IPS-18c (cell line): ENCODE results near the gene IRX6.

ENCODE experiments used
- H3K4me3 ChIP-seq: 2 replicates; pipeline ENCODE4 v1.7.0; 2013; ENCODE audit warnings: low read depth, mild to moderate bottlenecking, low read length, moderate library complexity; ENCODE audit not compliant: insufficient read depth
- H3K9me3 ChIP-seq: one replicate; pipeline ENCODE4 v1.6.1; 2013; ENCODE audit warnings: mild to moderate bottlenecking, low read length, moderate library complexity; ENCODE audit not compliant: control insufficient read depth, insufficient read depth

Gene IRX6

GRCh38 chr16:55323637-55324271, at the start of gene IRX6:
Gene IRX6, plus strand, starts transcription at chr16:55324203. Its CDS starts 889 bp downstream, at chr16:55325092.
- H3K4me3 ChIP-seq = peak within 1 kb of the TSS; percentile 73
- H3K9me3 ChIP-seq = no peaks in the 10 kb centered on the region

DNA sequence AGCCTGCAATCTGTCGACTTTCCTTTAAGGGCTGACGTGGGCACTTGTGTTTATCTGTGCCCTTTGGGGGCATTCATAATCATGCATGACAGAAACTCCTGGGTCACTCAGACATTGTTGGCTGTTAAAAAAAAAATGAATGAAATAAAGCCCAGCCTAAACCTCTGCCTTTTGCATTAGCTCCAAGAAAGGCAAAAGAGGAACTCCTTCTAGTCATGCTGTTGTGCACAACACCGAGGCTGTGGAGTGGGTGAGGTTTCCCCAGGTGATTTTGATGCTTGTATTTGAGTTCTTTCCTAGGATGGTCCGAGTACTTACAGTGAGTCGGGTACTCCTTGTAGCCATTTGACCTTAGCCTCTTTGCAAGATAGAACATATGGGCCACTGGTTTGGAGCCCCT, 49.6 kb upstream of the IRX6 start:
- Histone ChIP-seq H3K4me3 (no peak overlapping the region), H3K9me3 (no peaks in the 10 kb centered on the region)

- Histone ChIP-seq H3K4me3 (no peak overlapping the region), H3K9me3 (no peaks in the 10 kb centered on the region)
Observed at GRCh38 chr16:55275167-55275566, 48.8 kb upstream of the IRX6 start.

DNA sequence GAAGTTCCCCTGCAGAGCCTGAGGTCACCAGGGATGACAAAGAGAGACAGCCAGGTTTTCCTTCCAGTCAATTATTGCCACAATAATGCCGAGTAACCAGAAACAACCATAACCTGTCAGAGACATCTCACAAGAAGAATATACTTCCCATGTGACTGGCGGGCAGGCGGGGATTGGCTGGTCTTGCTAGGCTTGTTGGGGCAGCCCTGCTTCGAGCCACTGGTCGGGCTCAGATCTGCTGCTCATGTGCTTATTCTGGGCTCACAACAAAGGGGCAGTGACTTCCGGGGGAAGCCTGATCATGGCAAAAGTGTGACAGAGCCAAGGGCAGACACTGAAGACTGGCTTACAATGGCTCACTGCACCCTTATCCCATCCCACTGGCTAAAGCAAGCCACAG, 48.1 kb upstream of the IRX6 start:
- no peaks in the 10 kb centered on the region for H3K9me3 ChIP-seq
- no peak overlapping the region for H3K4me3 ChIP-seq

GRCh38 chr16:55277536-55277935, 46.5 kb upstream of the IRX6 start:
- Histone ChIP-seq H3K4me3 (no peak overlapping the region), H3K9me3 (no peaks in the 10 kb centered on the region)

GRCh38 chr16:55279598-55279997, 44.4 kb upstream of the IRX6 start:
- Histone ChIP-seq H3K9me3 (no peaks in the 10 kb centered on the region), H3K4me3 (no peak overlapping the region)

DNA sequence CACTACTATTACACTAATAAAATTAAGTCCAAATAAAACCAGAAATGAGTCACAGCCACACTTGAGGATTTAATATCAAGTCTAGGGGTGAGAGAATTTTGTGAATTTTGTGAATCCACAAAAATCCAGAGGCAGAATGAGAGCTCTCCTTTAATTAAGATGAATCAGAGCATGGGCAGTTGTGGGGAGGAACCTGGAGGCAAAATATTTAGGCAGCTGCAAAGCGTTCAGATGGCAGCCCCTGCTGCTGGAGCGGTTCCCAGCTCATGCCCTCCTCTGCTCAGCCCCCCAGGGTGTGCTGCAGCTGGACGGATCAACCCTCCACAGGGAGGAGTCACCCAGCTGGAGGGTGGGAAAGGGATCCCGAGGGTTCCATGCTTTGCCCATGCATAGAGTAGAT, 43.4 kb upstream of the IRX6 start:
- H3K4me3 ChIP-seq = no peak overlapping the region
- no peaks in the 10 kb centered on the region for H3K9me3 ChIP-seq

GRCh38 chr16:55282441-55282840, 41.6 kb upstream of the IRX6 start:
- no peak overlapping the region for H3K4me3 ChIP-seq
- H3K9me3 ChIP-seq = no peaks in the 10 kb centered on the region

DNA sequence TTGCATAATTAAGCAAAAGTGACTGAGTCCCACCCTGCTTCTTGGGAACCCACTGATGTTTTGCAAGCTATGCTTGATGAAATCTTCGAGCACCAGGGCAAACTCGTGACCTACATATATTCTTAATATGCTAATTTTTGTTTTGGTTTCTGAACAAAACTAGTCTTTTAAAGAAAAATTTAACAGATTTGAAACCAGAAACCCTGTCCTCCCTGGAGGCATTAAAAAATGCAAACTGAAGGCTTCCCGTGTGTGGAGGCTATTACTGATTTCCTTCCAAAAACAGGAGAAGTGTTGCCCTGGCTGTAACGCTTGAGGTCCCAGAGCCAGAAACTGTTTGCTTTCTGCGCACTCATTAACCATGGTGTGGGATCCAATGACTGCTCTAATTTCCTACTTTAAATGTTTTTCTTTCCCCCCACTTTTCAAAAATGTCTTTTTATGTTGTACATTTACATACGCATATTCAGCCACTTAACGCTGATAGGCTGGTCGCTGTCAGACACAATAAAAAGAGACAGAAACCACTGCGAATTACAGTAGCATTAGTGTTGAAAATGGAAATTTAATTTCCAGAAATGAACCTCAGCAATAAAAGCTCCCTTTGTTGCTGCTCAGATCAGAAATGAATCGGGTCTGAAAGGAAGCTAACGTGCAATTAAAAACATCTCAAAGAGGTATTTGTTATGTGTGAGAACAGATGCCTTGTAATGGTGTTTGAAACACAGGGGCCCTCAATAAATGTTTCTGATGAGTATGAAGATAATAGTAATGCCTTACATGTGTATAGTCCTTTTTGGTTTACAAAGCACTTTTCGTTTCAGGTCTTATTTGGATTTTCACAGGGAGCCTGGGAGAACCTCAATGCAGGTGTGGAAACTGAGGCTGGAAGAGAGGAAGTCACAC, 39.9 kb upstream of the IRX6 start:
- Histone ChIP-seq H3K9me3 (no peaks in the 10 kb centered on the region), H3K4me3 (no peak overlapping the region)

- H3K9me3 ChIP-seq = no peaks in the 10 kb centered on the region
- H3K4me3 ChIP-seq = no peak overlapping the region
Observed at GRCh38 chr16:55284718-55285099, 39.3 kb upstream of the IRX6 start.

DNA sequence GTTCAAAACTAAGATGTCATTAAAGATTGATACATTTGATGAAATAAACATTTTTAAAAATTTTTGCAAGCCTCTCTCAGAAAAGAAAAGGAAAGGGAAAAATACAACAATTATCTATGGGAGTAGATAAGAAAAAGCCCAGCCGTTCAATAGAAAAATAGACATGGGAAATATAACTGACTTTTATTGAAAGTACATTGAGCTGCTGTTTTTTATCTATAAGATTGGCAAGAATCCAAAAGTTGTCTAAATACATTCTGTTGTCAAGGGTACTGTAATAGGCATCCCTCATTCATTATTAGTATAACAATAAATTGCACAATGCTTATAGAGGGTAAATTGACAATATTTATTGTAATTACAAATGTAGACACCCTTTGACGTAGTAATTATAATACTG, 38.4 kb upstream of the IRX6 start:
- no peaks in the 10 kb centered on the region for H3K9me3 ChIP-seq
- no peak overlapping the region for H3K4me3 ChIP-seq

DNA sequence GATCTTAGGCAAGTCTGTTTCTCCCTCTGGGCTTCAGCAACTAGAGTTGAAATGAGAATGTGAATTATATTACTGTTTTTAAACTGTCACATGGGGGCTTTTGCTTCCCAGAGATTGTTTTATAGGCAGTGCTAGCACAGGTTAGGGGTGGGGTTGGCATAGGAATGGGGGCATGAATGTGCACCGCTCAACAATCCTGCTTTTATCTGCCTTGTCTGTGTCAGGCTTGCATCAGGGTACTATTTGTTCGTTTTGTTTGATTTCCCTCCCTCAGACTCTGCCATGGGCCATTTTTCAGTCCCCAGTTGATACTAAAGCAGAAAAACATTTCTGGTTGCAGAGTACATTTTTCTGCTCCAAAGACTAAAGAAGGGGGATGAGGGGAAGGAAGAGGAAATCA, 34.6 kb upstream of the IRX6 start:
- no peak overlapping the region for H3K4me3 ChIP-seq
- H3K9me3 ChIP-seq = no peaks in the 10 kb centered on the region

DNA sequence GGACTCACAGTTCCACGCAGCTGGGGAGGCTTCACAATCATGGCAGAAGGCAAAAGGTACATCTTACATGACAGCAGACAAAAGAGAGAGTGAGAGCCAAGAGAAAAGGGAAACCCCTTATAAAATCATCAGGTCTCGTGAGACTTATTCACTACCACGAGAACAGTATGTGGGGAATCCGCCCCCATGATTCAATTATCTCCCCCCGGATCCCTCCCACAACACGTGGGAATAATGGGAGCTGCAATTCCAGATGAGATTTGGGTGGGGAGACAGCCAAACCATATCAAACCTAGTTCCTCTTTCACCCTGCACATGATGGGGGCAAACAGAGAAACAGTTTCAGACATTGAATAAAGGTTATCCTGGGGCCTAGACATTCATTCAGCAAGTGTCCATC, 32.2 kb upstream of the IRX6 start:
- Histone ChIP-seq H3K4me3 (no peak overlapping the region), H3K9me3 (no peaks in the 10 kb centered on the region)

- Histone ChIP-seq H3K9me3 (no peaks in the 10 kb centered on the region), H3K4me3 (no peak overlapping the region)
Observed at GRCh38 chr16:55292491-55292890, 31.5 kb upstream of the IRX6 start.

- Histone ChIP-seq H3K4me3 (no peak overlapping the region), H3K9me3 (no peaks in the 10 kb centered on the region)
Observed at GRCh38 chr16:55294129-55294528, 29.9 kb upstream of the IRX6 start.

GRCh38 chr16:55294931-55295342, 29.1 kb upstream of the IRX6 start:
- Histone ChIP-seq H3K4me3 (no peak overlapping the region), H3K9me3 (no peaks in the 10 kb centered on the region)

GRCh38 chr16:55297062-55297909, 26.7 kb upstream of the IRX6 start:
- H3K9me3 ChIP-seq = no peaks in the 10 kb centered on the region
- H3K4me3 ChIP-seq = no peak overlapping the region
